Cerebellar nuclear complex (tissue), 1 donor: Measurements from ENCODE around the gene STRN4.
"Not testable (repeated sequence)": the region's sequence is repeated elsewhere in the genome, so short reads cannot be mapped to it uniquely, and the experiment has no call there.

Experiments
- DNase-seq, 2 experiments: peaks; one replicate each; lab custom pipeline; 2025; lab: John Stamatoyannopoulos, UW

STRN4 gene

DNA sequence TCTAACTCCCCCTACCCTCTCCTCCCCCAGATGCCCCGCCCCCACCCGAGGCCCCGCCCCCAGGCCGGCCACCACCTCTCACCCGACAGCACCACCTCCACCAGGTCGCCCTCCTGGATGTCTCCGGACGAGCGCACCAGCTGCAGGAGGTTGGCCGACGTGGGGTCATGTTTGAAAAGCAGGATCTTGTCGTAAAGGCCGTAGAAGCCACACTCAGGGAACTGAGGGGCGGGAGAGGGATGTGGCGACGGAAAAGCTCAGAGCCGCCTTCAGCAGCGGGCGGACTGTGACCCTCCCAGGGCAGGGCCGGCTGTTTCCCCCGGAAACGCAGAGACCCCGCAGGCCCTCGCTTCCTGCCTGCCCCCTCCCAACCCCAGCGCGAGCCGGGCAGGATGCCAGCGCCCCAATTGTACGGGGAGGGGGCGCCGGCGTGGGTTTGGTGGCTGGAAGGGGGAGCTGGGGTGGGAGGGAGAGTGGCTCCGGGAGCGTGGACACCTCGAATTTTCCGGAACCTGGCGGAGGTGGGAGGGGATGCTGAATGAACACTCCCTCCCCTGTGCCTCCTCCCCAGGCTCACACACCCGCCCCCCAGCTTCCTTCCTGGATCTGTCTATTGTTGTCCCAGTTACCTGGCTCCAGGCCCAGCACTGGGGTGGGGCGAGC is 32.3 kb downstream of the STRN4 start:
- DNase-seq, result no peak

DNA sequence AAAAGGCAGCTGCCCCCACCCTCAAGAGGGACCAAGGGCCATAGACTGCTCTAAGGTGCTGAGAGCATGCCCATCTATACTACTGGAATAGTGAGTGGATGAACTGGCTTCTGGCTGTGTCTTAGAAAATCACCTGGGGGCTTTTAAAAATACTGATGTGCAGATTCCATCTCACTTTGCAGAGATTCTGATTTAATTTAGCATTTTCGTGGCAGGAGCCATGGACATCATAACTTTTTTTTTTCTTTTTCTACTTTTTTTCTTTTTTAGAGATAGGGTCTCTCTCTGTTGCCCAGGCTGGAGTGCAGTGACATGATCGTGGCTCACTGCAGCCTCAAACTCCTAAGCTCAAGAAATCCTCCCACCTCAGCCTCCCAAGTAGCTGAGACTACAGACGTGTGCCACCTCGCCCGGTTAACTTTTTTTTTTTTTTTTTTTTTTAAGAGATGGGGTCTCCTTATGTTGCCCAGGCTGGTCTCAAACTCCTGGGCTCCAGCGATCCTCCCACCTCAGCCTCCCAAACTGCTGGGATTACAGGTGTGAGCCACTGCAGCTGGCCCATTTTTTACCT is 33.4 kb downstream of the STRN4 start:
- not testable (repeated sequence) for DNase-seq

DNA sequence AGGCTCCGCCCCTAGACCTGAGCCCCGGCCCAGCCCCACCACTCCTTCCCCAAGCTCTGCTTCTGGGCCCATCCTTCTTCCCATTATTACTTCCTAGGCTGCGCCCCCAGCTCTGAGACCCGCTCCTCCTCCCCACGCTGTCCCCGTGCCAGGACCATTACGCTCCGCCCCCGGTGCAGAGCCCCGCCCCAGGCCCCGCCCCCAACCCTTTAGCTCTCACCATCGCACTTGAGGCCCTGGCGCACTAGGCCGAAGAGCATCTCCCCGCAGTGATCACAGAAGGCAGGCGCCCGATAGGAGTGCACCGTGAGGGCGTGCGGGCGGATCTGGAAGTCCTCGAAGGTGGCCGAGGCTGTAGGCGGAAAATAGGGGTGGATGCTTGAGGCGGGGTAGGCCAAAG is 35.6 kb downstream of the STRN4 start:
- DNase-seq, result no peak

DNA sequence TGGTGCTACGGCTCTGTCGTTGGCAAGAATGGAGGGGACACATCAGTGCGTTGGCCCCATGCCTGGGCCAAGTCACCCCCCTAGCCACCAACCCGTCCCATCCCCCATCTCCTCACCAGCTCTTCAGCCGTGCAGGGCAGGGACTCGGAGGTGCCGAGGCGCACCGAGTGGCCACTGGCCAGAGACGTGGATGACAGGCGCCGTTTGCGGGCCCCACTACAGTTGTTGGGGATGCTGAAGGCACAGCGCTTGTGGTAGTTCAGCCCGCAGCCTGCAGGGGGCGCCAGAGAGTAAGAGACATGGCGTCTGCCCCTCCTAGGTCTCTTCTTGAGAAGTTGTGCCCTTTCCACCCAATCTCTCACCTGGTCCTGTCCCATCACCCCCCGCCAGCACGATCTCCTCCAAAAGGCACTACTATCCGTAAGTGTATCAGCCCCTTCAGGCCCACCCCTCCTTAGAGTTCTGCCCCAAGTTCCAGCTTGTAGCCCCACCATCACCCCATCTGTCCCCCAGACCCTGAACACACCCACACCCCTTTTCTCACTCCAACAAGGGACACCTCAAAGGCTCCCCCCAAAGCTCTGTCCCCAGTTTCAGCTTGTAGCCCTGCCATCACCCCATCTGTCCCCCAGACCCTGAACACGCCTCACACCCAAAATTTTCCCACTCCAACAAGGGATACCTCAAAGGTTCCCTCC is 41.7 kb downstream of the STRN4 start:
- no peak for DNase-seq

DNA sequence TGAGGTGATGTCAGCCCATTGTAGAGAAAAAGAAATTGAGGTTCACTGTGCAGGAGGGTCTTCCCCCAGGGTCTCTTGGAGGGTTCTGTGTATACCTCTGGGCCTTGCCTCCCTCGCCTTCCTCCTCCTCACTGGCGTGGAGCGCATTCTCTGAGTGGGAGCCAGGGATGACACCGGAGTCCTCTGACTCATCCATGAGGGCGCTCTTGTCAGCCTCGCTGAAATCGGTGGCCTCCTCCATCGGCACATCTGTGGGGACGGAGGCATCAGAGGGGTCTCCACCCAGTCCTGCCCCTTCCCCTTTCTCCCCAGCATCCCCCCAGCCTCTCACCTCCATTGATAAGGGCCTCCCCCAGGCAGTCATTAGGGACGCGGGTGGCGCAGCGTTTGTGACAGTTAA is 45.5 kb downstream of the STRN4 start:
- no peak for DNase-seq

DNA sequence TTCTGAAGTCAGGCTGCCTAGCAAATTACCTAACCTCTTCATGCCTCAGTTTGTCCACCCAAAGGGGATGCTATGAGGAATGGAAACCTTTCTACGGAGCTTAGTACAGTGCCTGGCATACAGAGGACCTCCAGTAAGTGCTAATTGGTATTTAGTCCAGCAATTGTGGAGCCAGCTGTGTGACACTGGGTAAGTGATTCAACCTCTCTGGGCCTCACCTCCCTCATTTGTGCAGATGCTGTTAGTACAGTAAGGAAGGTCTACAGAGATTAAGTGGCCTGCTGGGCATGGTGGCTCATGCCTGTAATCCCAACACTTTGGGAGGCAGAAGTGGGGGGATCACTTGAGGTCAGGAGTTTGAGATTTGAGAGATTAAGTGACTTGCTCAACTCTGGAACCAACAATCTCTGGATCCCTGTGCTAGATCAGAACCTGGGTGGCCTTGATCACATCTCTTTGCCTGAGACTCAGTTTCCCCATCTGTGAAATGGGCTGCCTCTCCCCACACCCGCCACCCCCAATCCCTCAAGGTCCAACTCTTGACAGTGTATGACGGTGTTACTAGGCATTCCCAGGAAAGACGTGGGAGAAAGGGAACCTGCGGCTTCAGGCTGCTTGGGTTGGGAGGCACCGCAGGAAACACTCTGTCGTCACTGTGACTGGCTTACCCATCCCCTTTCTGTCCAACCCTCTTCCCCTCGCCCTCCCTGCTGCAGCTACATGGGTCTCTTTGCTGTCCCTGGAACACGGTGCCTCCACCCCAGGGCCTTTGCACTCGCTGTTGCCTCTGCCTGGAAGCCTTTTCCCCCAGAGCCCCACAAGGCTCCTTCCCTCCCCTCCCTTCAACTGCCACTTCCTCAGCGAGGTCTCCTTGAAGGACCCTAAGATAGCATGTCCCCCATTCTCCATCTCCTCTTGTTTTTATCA is 47.6 kb downstream of the STRN4 start:
- DNase-seq, result no peak

DNA sequence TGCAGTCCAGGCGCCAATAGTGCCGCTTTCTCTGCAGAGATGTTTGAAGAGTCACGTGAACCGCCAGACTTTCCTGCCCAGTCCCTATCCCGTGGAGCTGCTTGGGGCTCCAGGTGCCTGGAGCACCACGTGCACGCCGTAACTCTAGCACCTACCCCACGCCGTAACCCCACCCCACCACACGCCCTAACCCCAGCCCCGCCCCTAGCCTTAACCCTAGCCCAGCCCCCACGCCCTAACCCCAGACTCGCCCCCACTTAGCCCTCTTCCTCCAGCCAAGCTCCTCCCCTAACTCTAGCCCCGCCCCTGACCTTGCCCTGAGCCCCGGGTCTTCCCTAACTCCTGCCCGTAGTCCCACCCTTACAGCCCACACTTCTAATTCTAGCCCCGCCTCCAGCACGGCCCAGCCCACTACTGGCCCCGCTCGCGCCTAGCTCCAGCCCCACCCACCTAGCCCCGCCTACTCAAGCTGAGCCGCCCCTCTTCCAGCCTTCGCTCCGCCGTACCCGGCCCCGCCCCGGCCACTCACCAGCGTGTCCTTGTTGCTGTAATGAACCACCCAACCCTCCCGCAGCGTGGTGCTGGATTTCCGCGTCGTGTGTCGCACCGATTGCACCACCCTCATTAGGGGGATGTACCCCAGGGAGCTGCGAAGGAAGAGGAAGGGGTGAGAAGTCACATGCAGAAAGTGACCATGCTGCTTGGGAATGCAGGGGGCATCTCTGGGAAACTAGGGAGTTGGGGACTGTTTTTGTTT is 48.9 kb downstream of the STRN4 start:
- no peak for DNase-seq

DNA sequence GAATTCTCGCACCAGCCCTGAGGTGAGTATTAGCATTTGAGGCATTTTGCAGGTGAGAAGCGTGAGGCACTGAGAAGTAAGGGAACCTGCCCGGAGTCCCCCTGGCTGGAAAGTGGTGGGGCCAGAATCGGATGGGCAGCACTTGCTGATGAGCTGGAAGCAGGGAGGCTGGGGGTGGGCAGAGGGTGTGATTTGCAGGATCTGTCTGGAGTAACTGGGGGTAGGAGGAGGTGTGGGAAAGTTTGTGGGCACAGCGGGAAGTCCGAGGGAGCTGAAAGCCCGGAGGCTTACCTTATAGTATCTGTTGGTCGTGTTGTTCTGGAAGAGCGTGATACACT is 49.4 kb downstream of the STRN4 start:
- DNase-seq, result no peak

DNA sequence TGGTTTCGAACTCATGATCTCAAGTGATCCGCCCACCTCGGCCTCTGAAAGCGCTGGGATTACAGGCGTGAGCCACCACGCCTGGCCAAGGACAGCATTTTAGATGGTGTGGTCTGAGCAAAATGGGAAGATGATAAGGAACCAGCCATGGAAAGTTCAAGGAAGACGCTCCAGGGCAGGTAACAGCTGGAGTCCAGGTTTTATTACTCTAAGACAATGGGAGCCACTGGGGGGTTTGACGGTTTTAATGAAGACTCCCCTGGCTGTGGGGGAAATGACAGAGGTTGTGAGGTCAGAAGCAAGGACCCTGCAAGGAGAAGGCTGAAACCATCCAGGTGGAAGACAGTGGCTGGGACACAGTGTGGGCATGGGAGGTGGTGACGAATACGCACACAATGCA is 50.2 kb downstream of the STRN4 start:
- no peak for DNase-seq

DNA sequence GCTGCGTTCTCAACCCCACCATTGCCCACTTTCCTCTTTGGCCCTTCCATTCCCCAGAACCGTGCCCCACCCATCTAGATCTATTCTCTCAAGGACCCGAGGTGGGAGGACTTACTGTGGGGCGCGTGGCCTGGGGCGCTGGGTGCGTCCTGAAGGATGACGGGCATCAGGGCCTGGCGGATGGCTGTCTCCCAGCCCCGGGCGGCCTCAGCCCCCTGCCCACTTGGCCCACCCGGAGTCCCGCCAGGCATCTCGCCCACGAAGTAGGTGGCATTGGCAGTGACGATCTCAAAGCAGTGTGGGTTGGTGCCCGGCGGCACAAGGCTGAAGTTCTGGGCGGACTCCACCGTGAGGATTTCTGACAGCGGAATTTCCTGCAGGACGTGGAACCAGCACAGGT is 52.5 kb downstream of the STRN4 start:
- no peak for DNase-seq

DNA sequence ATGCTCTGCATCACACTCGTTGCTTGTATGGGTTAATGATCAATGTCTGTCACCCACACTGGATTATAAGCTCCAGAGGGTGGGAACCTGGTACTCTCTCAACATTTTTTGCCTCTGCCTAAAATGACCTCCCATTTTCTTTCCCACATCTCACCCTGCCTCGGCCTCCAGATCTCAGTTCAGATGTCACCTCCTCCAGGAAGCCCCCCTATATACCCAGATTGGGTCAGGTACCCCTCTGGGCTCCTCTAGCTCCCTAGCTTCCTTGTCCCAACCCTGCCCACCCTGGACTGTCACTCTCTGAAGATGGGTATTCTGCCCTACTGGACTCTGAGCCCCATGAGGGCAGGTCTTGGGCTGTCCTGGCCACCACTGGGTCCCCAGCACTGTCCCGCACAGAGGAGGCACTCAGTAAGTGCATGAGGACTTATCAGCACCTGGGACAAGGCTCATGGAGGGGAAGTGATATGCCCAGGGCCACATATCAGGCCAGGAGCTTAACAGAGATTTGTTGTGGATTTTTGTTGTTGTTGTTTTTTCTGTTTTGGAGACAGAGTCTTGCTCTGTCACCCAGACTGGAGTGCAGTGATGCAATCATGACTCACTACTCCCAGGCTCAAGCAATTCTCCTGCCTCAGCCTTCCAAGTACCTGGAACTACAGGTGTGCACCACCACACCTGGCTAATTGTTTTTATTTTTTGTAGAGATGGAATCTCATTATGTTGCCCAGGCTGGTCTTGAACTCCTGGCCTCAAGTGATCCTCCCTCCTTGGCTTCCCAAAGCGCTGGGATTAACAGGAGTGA is 53.1 kb downstream of the STRN4 start:
- DNase-seq, result no peak

DNA sequence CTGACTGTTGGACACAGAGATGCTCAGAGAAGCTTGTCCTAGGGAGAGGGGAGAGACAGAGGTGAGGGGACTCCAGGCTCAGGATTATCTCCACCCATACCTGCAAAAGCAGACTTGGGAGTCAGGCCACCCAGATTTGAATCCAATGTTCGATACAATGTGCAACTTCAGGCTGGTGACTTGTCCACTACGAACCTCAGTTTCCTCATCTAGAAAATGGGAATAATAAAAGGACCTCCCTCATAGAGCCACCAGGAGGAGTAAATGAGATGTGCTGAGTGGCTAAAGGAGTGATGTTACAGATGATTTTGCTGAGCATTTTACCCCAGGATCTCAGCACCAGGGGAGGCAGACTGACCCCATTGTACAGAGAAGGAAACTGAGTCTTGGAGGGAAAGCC is 54.3 kb downstream of the STRN4 start:
- DNase-seq, result no peak

DNA sequence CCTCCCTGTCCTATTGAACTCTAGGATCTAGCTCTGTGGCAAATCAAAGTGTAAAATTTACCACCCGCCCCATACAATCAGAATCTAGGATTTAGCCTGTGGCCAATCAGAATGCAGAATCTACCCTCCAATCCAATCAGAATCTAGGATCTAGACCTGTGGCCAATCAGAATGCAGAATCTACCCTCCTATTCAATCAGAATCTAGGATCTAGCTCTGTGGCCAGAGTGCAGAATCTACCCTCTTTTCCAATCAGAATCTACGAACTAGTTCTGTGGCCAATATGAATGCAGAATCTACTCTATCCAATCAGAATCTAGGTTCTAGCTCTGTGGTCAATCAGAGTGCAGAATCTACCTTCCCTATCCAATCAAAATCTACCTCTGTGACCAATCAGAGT is 55.1 kb downstream of the STRN4 start:
- DNase-seq, result no peak

DNA sequence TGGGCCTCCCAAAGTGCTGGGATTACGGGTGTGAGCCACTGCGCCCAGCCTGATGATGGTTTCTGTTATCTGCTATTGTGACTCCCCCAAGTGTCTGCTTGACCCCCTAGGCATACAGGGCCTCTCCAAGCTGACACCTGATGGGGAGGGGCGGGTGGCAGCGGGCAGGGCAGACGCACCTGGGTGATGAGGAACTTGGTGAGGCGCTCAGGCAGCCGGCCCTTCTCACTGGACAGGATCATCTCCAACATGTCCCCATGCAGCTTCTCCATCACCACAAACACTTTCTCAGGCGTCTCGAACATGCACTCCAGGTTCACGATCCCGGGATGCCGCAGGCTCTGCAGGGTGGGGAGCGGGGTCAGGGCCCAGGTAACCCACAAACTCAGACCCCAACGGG is 56.9 kb downstream of the STRN4 start:
- DNase-seq, result no peak

DNA sequence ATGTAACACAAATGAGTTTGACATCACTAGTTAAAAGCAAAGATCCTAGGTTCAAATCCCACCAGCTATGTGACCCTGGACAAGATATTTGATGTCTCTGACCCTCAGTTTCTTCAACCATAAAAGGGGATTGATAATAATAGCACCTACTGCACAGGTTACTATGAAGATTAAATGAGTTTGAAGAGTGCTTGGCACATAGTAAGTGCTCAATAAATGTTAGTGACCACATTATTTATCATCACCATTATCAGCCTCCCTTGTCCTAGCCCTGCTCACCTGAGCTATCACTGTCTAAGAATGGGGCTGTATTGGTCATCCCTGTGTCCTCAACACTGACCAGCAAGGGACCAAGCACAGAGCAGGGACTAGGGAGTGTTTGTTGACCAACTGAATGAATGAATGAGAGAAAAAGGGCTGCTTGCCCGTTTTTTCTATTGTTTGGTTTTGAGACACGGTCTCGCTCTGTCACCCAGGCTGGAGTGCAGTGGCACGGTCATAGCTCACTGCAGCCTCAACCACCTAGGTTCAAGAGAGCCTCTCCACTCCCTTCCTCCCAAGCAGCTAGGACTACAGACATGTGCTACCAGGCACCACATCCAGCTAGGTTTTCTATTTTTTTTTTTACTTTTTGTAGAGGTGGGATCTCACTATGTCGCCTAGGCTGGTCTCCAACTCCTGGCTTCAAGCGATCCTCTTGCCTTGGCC is 58.7 kb downstream of the STRN4 start:
- no peak for DNase-seq

DNA sequence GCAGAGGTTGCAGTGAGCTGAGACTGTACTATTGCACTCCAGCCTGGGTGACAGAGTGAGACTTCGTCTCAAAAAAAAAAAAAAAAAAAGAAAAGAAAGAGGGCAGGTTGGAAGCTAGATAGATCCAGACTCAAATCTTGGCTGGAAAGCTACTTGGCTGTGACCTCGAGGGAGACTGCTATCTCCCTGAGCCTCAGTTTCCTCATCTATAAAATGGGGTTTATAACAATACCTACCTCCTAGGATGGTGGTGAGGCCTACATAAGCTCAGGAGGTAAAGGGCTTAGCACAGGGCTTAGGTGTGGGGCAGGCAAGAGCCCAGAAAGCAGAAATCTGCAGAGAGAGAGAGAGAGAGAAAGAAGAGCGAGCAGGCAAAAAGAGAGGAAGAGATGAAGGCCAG is 61.1 kb downstream of the STRN4 start:
- no peak for DNase-seq

DNA sequence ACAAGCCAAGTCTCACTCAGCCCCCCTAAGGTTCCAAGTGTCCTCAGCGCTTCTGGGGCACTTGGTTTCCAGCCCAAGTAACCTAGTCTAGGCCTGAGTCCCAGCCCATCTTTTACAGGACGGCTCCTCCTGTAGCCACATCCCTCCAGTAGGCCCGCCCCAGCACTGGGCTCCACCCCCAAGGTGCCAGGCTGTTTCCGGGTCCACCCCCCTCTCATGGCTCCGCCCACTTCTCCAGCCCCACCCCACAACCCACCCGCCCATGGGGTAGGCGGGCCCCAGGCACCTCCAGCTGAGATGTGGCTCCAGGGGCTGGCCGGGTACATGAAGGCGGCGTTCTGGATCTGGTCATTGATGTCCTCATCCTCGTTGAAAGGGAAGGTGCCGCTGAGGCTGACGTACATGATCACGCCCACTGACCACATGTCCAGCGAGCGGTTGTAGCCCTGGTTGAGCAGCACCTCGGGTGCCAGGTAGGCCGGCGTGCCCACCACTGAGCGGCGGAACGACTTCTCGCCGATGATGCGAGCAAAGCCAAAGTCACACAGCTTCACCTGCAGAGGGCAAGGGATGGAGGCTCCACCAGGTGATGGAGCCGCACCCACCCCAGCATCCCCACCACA is 68.0 kb downstream of the STRN4 start:
- DNase-seq, result no peak

DNA sequence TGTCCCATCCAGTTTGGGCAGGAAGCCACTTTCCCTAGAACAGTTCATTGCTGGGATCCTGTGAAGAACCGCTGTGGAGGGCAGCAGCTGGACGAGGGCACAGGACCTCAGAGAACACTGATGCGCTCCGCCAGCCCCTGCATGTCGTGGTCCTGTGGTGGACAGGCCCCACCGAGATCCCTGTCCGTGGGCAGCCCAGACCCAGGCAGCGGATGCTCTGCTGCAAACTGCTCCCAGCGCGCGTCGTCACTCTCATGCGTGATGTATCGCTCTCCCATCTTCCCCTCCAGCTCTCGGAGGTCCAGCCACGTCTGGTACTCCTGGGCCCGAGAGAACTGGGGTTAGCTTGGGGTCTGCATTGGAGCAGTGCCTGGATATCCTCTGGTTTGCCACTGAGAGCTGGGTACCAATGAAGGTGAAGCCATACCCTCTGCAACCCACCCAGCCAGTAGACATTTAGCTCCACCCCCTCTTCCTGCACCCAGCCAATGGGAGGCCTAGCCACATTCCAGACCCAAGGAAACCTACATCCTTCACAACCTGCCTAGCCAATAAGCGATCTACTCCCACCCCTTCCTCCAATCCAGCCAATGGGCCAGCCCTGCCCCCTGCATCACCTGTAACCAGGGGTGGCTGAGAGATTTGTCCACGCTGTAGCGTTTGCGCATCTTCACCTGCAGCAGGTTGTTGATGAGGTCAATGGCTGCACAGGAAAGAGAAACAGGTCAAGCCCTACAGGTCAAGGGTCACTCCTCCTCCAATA is 71.7 kb downstream of the STRN4 start:
- DNase-seq, result no peak

DNA sequence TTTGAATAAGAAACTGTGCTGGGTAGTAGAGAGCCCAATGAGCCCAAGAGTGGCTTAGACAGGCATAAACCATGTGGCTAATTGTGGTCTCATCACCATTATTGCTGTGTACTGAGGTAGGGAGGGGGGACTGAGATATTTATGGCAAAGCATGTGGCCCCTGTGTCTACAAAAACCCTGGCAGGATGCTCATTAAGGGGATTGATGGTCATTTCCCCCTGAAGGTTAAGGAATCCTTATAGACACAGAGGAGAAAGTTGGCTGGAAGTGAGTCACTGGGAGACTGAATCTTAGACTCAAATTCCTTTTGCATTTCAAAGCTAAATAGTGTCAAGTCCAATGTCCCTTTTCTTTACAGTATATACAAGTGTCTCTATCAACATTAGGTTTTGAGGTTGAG is 75.4 kb downstream of the STRN4 start:
- no peak for DNase-seq
